Measurements from ENCODE around the gene HTR1E. TPM values are rescaled to one million over a fixed set of nuclear protein-coding genes. Genes with fewer than 3 reads are reported as not detected.
"Not testable (repeated sequence)": the region's sequence is repeated elsewhere in the genome, so short reads cannot be mapped to it uniquely, and the experiment has no call there.

HTR1E gene
- total RNA-seq, 1 experiment from 2014 or later: not detected

GRCh38 chr6:86966271-86966670, 28.9 kb downstream of the HTR1E start:
- DNase-seq (ENCODE audit: low spot score): peak; percentile 69
- in situ Hi-C loops (cut with HindIII; ENCODE audit: low sequenced_read_pairs): no loop called here

GRCh38 chr6:86969573-86969972, 32.2 kb downstream of the HTR1E start:
- in situ Hi-C loops (cut with HindIII; ENCODE audit: low sequenced_read_pairs): no loop called here
- DNase-seq (ENCODE audit: low spot score): no peak

GRCh38 chr6:86973088-86973487, 35.8 kb downstream of the HTR1E start:
- no peak for DNase-seq (ENCODE audit: low spot score)
- in situ Hi-C loops (cut with HindIII; ENCODE audit: low sequenced_read_pairs): no loop called here

- DNase-seq (ENCODE audit: low spot score): no peak
- in situ Hi-C loops (cut with HindIII; ENCODE audit: low sequenced_read_pairs): no loop called here
Measured at GRCh38 chr6:86978251-86978650, 40.9 kb downstream of the HTR1E start.

GRCh38 chr6:87001494-87001893, 64.2 kb downstream of the HTR1E start:
- DNase-seq (ENCODE audit: low spot score): no peak
- in situ Hi-C loops (cut with HindIII; ENCODE audit: low sequenced_read_pairs): no loop called here

GRCh38 chr6:87002391-87002790, 65.1 kb downstream of the HTR1E start:
- in situ Hi-C loops (cut with HindIII; ENCODE audit: low sequenced_read_pairs); DNase-seq (ENCODE audit: low spot score): not testable (repeated sequence)

GRCh38 chr6:87006541-87006940, 69.2 kb downstream of the HTR1E start:
- in situ Hi-C loops (cut with HindIII; ENCODE audit: low sequenced_read_pairs); DNase-seq (ENCODE audit: low spot score): not testable (repeated sequence)

GRCh38 chr6:87009581-87009980, 72.3 kb downstream of the HTR1E start:
- DNase-seq (ENCODE audit: low spot score); in situ Hi-C loops (cut with HindIII; ENCODE audit: low sequenced_read_pairs): not testable (repeated sequence)

- in situ Hi-C loops (cut with HindIII; ENCODE audit: low sequenced_read_pairs): no loop called here
- no peak for DNase-seq (ENCODE audit: low spot score)
Measured at GRCh38 chr6:87012035-87012434, 74.7 kb downstream of the HTR1E start.

- in situ Hi-C loops (cut with HindIII; ENCODE audit: low sequenced_read_pairs): no loop called here
- DNase-seq (ENCODE audit: low spot score): no peak
Measured at GRCh38 chr6:87012743-87013142, 75.4 kb downstream of the HTR1E start.

- in situ Hi-C loops (cut with HindIII; ENCODE audit: low sequenced_read_pairs): no loop called here
- DNase-seq (ENCODE audit: low spot score): no peak
Measured at GRCh38 chr6:87016772-87017171, 79.4 kb downstream of the HTR1E start.

GRCh38 chr6:87027021-87027420, 89.7 kb downstream of the HTR1E start:
- DNase-seq (ENCODE audit: low spot score): no peak
- in situ Hi-C loops (cut with HindIII; ENCODE audit: low sequenced_read_pairs): no loop called here

- peak; percentile 84 for DNase-seq (ENCODE audit: low spot score)
- in situ Hi-C loops (cut with HindIII; ENCODE audit: low sequenced_read_pairs): no loop called here
Measured at GRCh38 chr6:87029711-87030314, 92.5 kb downstream of the HTR1E start.

- in situ Hi-C loops (cut with HindIII; ENCODE audit: low sequenced_read_pairs): no loop called here
- no peak for DNase-seq (ENCODE audit: low spot score)
Measured at GRCh38 chr6:87040729-87041128, 103.4 kb downstream of the HTR1E start.

- DNase-seq (ENCODE audit: low spot score): no peak
- in situ Hi-C loops (cut with HindIII; ENCODE audit: low sequenced_read_pairs): no loop called here
Measured at GRCh38 chr6:87045521-87046075, 108.3 kb downstream of the HTR1E start.

- no peak for DNase-seq (ENCODE audit: low spot score)
- in situ Hi-C loops (cut with HindIII; ENCODE audit: low sequenced_read_pairs): no loop called here
Measured at GRCh38 chr6:87049779-87050178, 112.5 kb downstream of the HTR1E start.

GRCh38 chr6:87053312-87053711, 116.0 kb downstream of the HTR1E start:
- DNase-seq (ENCODE audit: low spot score): no peak
- in situ Hi-C loops (cut with HindIII; ENCODE audit: low sequenced_read_pairs): no loop called here

- in situ Hi-C loops (cut with HindIII; ENCODE audit: low sequenced_read_pairs): no loop called here
- no peak for DNase-seq (ENCODE audit: low spot score)
Measured at GRCh38 chr6:87054143-87054833, 117.0 kb downstream of the HTR1E start.

GRCh38 chr6:87059943-87060342, 122.6 kb downstream of the HTR1E start:
- DNase-seq (ENCODE audit: low spot score): no peak
- in situ Hi-C loops (cut with HindIII; ENCODE audit: low sequenced_read_pairs): no loop called here

- no peak for DNase-seq (ENCODE audit: low spot score)
- in situ Hi-C loops (cut with HindIII; ENCODE audit: low sequenced_read_pairs): no loop called here
Measured at GRCh38 chr6:87065117-87065516, 127.8 kb downstream of the HTR1E start.
